Stomach (tissue), 9 donors: ENCODE results near the gene SLC10A4. TPM values are rescaled to one million over a fixed set of nuclear protein-coding genes. Genes with fewer than 3 reads are reported as not detected.

Experiments
- DNase-seq, 2 donors: peaks; one replicate each; pipeline versions ENCODE4 v3.0.0 to v3.0.0-alpha.2; 2013 to 2019
- H3K27ac ChIP-seq, 5 donors: fragments of 200-600 bp in 4 of 5; sonication (generic) in 4 of 5; one replicate each; pipeline ENCODE4 v1.5.1; 2013 to 2019; ENCODE audit warnings: mild to moderate bottlenecking in 1 of 5, moderate library complexity in 1 of 5
- H3K27me3 ChIP-seq, 3 donors: fragments of 200-600 bp; sonication (generic); one replicate each; pipeline ENCODE4 v1.5.1; 2017 to 2019; ENCODE audit warnings: mixed run types in 1 of 3
- H3K36me3 ChIP-seq, 4 donors: fragments of 200-600 bp; sonication (generic); 1 replicate in 3 of 4; 2 replicates in 1 of 4; pipeline ENCODE4 v1.5.1; 2016 to 2019
- H3K4me1 ChIP-seq, 4 donors: fragments of 200-600 bp; sonication (generic); one replicate each; pipeline ENCODE4 v1.5.1; 2016 to 2019
- H3K4me3 ChIP-seq, 4 donors: fragments of 200-600 bp; sonication (generic) in 3 of 4; one replicate each; pipeline ENCODE4 v1.5.1; 2016 to 2019; ENCODE audit warnings: mild to moderate bottlenecking in 1 of 4
- H3K9me3 ChIP-seq, 4 donors: fragments of 200-600 bp; sonication (generic); one replicate each; pipeline ENCODE4 v1.5.1; 2016 to 2019
- CTCF ChIP-seq, 7 experiments: fragments of 450-650 bp in 4 of 7; fragments of 200-600 bp in 3 of 7; sonication (generic) in 3 of 7; IDR thresholded peaks; one replicate each; pipeline ENCODE4 v1.5.1; 2016 to 2019; ENCODE audit warnings: antibody characterized with exemption in 7 of 7, control low read depth in 2 of 7, mild to moderate bottlenecking in 1 of 7
- EP300 ChIP-seq: sonication (generic); formaldehyde crosslinking; IDR thresholded peaks from one replicate; pipeline ENCODE4 v1.6.1; 2017; ENCODE audit warnings: antibody characterized with exemption
- POLR2A ChIP-seq, 4 donors: fragments of 450-650 bp; IDR thresholded peaks; one replicate each; pipeline ENCODE4 v1.6.1; 2016; ENCODE audit warnings: antibody characterized with exemption in 4 of 4, control low read depth in 2 of 4, mild to moderate bottlenecking in 1 of 4, moderate library complexity in 1 of 4
- POLR2AphosphoS5 ChIP-seq, 3 donors: sonication (generic); formaldehyde crosslinking; IDR thresholded peaks; one replicate each; pipeline ENCODE4 v1.6.1; 2016; ENCODE audit warnings: antibody characterized with exemption in 3 of 3
- WGBS, 5 donors: extraction: QIAGEN DNeasy Blood & Tissue Kit in 3 of 5; methylation state at CpG; one replicate each; pipeline versions ENCODE4 v1.1.5 to v1.1.7; 2013 to 2018; 5-methylcytosine and 5-hydroxymethylcytosine counted together
- intact Hi-C: fragments of 100-400 bp; cut with DNase I; formaldehyde crosslinking; loops from one replicate; pipeline ENCODE4 v1.15.1; 2023; ENCODE audit warnings: low total_unique reads
- polyA plus RNA-seq, 3 donors: library from polyadenylated mRNA; stranded (reverse); fragments of 200-250 nt; gene quantifications; one replicate each; pipeline ENCODE4 v1.2.3, GENCODE V29; 2013
- total RNA-seq, 5 donors: library from RNA; depleted of rRNA; stranded (reverse); fragments of >200 nt; gene quantifications; one replicate each; pipeline versions ENCODE4 v1.1.0 to v1.2.3, GENCODE V29; 2014 to 2016
- donor health status: healthy with polysubstance abuse.
- donor health status: Bipolar disorder and iron deficiency.
- donor health status: healthy.

Gene SLC10A4
- total and polyA plus RNA-seq, 8 donors, result 0.38 to 1.7 (median 0.73) TPM; not detected in 5

GRCh38 chr4:48461000-48461399 is 22.1 kb upstream of the SLC10A4 start:
- intact Hi-C loops, result no loop called here
- TF ChIP-seq POLR2A (IDR thresholded peaks at IDR 0.05), result no peak
- TF ChIP-seq POLR2AphosphoS5 (IDR thresholded peaks at IDR 0.05), result no peak
- no peak for TF ChIP-seq CTCF (IDR thresholded peaks at IDR 0.05)
- TF ChIP-seq EP300, result no peak
- no peak for DNase-seq
- no peaks in the 10 kb centered on the region for H3K27me3 ChIP-seq
- no peaks in the 10 kb centered on the region for H3K4me1 ChIP-seq
- no peaks in the 10 kb centered on the region for H3K36me3 ChIP-seq
- peaks cover 0 to 19% (median 9%) of the 10 kb centered on the region in 4 donors for H3K9me3 ChIP-seq
- H3K27ac ChIP-seq, result no peak overlapping the region
- H3K4me3 ChIP-seq, result no peak overlapping the region

- 29 to 43% (median 32%) methylated on average over 5 of the region's 5 CpGs for WGBS, 5 donors
- DNase-seq, result peak in 1 of 2 donors; percentile 42
- intact Hi-C loops, result no loop called here
- Histone ChIP-seq H3K27me3 (no peaks in the 10 kb centered on the region), H3K27ac (no peak overlapping the region), H3K36me3 (no peaks in the 10 kb centered on the region), H3K4me1 (no peaks in the 10 kb centered on the region), H3K4me3 (no peak overlapping the region), H3K9me3 (peaks cover 0 to 12% (median 6%) of the 10 kb centered on the region in 4 donors)
- TF ChIP-seq CTCF (IDR thresholded peaks at IDR 0.05), result no peak
- TF ChIP-seq EP300, result no peak
- TF ChIP-seq POLR2AphosphoS5 (IDR thresholded peaks at IDR 0.05), result no peak
- no peak for TF ChIP-seq POLR2A (IDR thresholded peaks at IDR 0.05)
Measured at GRCh38 chr4:48462363-48462762, 20.8 kb upstream of the SLC10A4 start.

GRCh38 chr4:48467442-48467841 is 15.7 kb upstream of the SLC10A4 start:
- H3K4me1 ChIP-seq, result no peaks in the 10 kb centered on the region
- 55 to 67% (median 61%) methylated on average over 2 of the region's 2 CpGs for WGBS, 5 donors
- no peaks in the 10 kb centered on the region for H3K36me3 ChIP-seq
- no peak overlapping the region for H3K27ac ChIP-seq
- intact Hi-C loops, result no loop called here
- H3K9me3 ChIP-seq, result peaks cover 0 to 10% (median 5%) of the 10 kb centered on the region in 4 donors
- H3K4me3 ChIP-seq, result no peak overlapping the region
- TF ChIP-seq CTCF (IDR thresholded peaks at IDR 0.05), result no peak
- no peak for TF ChIP-seq EP300
- TF ChIP-seq POLR2A (IDR thresholded peaks at IDR 0.05), result no peak
- no peak for TF ChIP-seq POLR2AphosphoS5 (IDR thresholded peaks at IDR 0.05)
- no peak for DNase-seq
- no peaks in the 10 kb centered on the region for H3K27me3 ChIP-seq

- H3K27me3 ChIP-seq, result no peaks in the 10 kb centered on the region
- H3K4me3 ChIP-seq, result no peak overlapping the region
- H3K36me3 ChIP-seq, result no peaks in the 10 kb centered on the region
- WGBS, 5 donors, result 61 to 82% (median 71%) methylated on average over 2 to 4 of the region's 5 CpGs
- no peaks in the 10 kb centered on the region for H3K4me1 ChIP-seq
- intact Hi-C loops, result no loop called here
- no peak for DNase-seq
- H3K27ac ChIP-seq, result no peak overlapping the region
- peaks cover 0 to 10% (median 5%) of the 10 kb centered on the region in 4 donors for H3K9me3 ChIP-seq
- TF ChIP-seq EP300 (no peak), CTCF (IDR thresholded peaks at IDR 0.05) (no peak), POLR2AphosphoS5 (IDR thresholded peaks at IDR 0.05) (no peak), POLR2A (IDR thresholded peaks at IDR 0.05) (no peak)
Measured at GRCh38 chr4:48467891-48468290, 15.3 kb upstream of the SLC10A4 start.
